ENCODE results near the gene TKFC. TPM values are rescaled to one million over a fixed set of nuclear protein-coding genes. Genes with fewer than 3 reads are reported as not detected.

TKFC gene
- 25.3 and 50.5 TPM in 2 replicates for total RNA-seq

GRCh38 chr11:61332797-61333549 is at the start of gene TKFC, which contains the start of gene DDB1:
TSS of gene TKFC (plus strand) at chr11:61333228. CDS start at chr11:61334729, 1,501 bp downstream.
TSS of gene DDB1 (minus strand) at chr11:61333105. CDS start at chr11:61332968, 137 bp downstream.

GRCh38 chr11:61294717-61295595 is 38.1 kb upstream of the TKFC start, which contains the start of gene VWCE:
TSS of gene VWCE (minus strand) at chr11:61295316. CDS start at chr11:61295037, 279 bp downstream.

GRCh38 chr11:61361741-61362541 is 28.9 kb downstream of the TKFC start, which contains the start of the genes CYB561A3 and TMEM138:
TSS of gene CYB561A3 (minus strand) at chr11:61361882. CDS start at chr11:61356713, 5,169 bp downstream.
TSS of gene TMEM138 (plus strand) at chr11:61362374. CDS start at chr11:61364391, 2,017 bp downstream.

Other genes with a start within 250 kb of the TKFC start
- not detected in 2 replicates for gene CD5, start 230.7 kb upstream of the TKFC start, total RNA-seq
- gene VPS37C, start 171.8 kb upstream of the TKFC start, total RNA-seq: 14.2 and 16.9 TPM in 2 replicates
- gene PGA3, start 129.7 kb upstream of the TKFC start, total RNA-seq: not detected in 2 replicates
- gene PGA4, start 110.9 kb upstream of the TKFC start, total RNA-seq: not detected in 2 replicates
- not detected in 2 replicates for gene PGA5, start 92.1 kb upstream of the TKFC start, total RNA-seq
- 0.49 and 2.2 TPM in 2 replicates for gene VWCE, start 37.9 kb upstream of the TKFC start, total RNA-seq
- 168 and 192 TPM in 2 replicates for gene DDB1, start 123 bp upstream of the TKFC start, total RNA-seq
- 50.5 and 56.3 TPM in 2 replicates for gene CYB561A3, start 28.7 kb downstream of the TKFC start, total RNA-seq
- gene TMEM138, start 29.1 kb downstream of the TKFC start, total RNA-seq: 12.5 and 36.2 TPM in 2 replicates
- 11.7 and 18.1 TPM in 2 replicates for gene TMEM216, start 59.4 kb downstream of the TKFC start, total RNA-seq
- gene CPSF7, start 96.7 kb downstream of the TKFC start, total RNA-seq: 35.5 and 39.1 TPM in 2 replicates
- 45.1 and 47.8 TPM in 2 replicates for gene SDHAF2, start 96.9 kb downstream of the TKFC start, total RNA-seq
- not detected in 2 replicates for gene LRRC10B, start 175.5 kb downstream of the TKFC start, total RNA-seq
- 0.16 and 4.8 TPM in 2 replicates for gene SYT7, start 247.8 kb downstream of the TKFC start, total RNA-seq

Data from mesangial cell (primary cell).